ENCODE data around the gene MMRN2. TPM values are rescaled to one million over a fixed set of nuclear protein-coding genes. Genes with fewer than 3 reads are reported as not detected.

MMRN2 gene
- total RNA-seq, 3 donors from 2014 or later: 5.7 to 11.5 (median 8.3) TPM

- H3K36me3 ChIP-seq (ENCODE audit: low read depth): no peaks in the 10 kb centered on the region
- H3K4me3 ChIP-seq: no peak overlapping the region
- peaks cover 3% of the 10 kb centered on the region for H3K4me1 ChIP-seq (ENCODE audit: low read depth)
- intact Hi-C loops (cut with DNase I, micrococcal nuclease): no loop called here
- TF ChIP-seq, protein P1, sequence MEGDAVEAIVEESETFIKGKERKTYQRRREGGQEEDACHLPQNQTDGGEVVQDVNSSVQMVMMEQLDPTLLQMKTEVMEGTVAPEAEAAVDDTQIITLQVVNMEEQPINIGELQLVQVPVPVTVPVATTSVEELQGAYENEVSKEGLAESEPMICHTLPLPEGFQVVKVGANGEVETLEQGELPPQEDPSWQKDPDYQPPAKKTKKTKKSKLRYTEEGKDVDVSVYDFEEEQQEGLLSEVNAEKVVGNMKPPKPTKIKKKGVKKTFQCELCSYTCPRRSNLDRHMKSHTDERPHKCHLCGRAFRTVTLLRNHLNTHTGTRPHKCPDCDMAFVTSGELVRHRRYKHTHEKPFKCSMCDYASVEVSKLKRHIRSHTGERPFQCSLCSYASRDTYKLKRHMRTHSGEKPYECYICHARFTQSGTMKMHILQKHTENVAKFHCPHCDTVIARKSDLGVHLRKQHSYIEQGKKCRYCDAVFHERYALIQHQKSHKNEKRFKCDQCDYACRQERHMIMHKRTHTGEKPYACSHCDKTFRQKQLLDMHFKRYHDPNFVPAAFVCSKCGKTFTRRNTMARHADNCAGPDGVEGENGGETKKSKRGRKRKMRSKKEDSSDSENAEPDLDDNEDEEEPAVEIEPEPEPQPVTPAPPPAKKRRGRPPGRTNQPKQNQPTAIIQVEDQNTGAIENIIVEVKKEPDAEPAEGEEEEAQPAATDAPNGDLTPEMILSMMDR (IDR thresholded peaks at IDR 0.05): no peak
- ATAC-seq: peak; percentile 6
- H3K9me3 ChIP-seq: no peaks in the 10 kb centered on the region
- DNase-seq: no peak
Measured at GRCh38 chr10:86945361-86946212, 11.8 kb downstream of the MMRN2 start.

DNA sequence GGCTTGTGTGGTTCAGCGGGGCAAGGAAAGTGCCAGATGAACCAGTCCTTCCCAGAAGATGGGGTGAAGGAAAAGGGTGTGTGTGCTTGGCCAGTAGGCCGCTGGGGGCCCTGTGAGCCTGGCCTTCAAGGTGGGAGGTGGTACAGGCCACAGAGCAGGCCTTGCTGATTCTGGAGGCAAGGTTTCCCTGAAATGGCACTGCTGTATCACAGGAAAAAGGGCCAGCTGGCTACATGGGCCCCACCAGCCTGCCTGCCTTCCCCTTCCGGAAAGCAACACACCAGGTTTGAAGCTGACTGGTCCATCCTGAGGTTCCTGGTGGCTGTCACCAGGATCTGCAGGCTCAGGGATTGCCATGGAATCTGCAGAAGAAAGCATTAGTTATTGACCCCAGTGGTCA, 12.5 kb downstream of the MMRN2 start:
- peaks cover 7% of the 10 kb centered on the region for H3K4me1 ChIP-seq (ENCODE audit: low read depth)
- no peak for ATAC-seq
- TF ChIP-seq, protein P1 (IDR thresholded peaks at IDR 0.05): no peak
- no peak for DNase-seq
- intact Hi-C loops (cut with DNase I, micrococcal nuclease): no loop called here
- H3K9me3 ChIP-seq: no peaks in the 10 kb centered on the region
- H3K4me3 ChIP-seq: no peak overlapping the region
- H3K36me3 ChIP-seq (ENCODE audit: low read depth): no peaks in the 10 kb centered on the region

GRCh38 chr10:86944471-86944870, 12.9 kb downstream of the MMRN2 start:
- intact Hi-C loops (cut with DNase I, micrococcal nuclease): no loop called here
- no peaks in the 10 kb centered on the region for H3K9me3 ChIP-seq
- ATAC-seq (no peak), DNase-seq (no peak)
- H3K4me1 ChIP-seq (ENCODE audit: low read depth): peaks cover 7% of the 10 kb centered on the region
- no peak overlapping the region for H3K4me3 ChIP-seq
- TF ChIP-seq, protein P1 (IDR thresholded peaks at IDR 0.05): no peak
- no peaks in the 10 kb centered on the region for H3K36me3 ChIP-seq (ENCODE audit: low read depth)

GRCh38 chr10:86944031-86944419, 13.4 kb downstream of the MMRN2 start:
- intact Hi-C loops (cut with DNase I, micrococcal nuclease): no loop called here
- no peaks in the 10 kb centered on the region for H3K9me3 ChIP-seq
- no peaks in the 10 kb centered on the region for H3K36me3 ChIP-seq (ENCODE audit: low read depth)
- H3K4me3 ChIP-seq: no peak overlapping the region
- DNase-seq: no peak
- H3K4me1 ChIP-seq (ENCODE audit: low read depth): peaks cover 8% of the 10 kb centered on the region
- no peak for ATAC-seq
- TF ChIP-seq, protein P1 (IDR thresholded peaks at IDR 0.05): no peak

DNA sequence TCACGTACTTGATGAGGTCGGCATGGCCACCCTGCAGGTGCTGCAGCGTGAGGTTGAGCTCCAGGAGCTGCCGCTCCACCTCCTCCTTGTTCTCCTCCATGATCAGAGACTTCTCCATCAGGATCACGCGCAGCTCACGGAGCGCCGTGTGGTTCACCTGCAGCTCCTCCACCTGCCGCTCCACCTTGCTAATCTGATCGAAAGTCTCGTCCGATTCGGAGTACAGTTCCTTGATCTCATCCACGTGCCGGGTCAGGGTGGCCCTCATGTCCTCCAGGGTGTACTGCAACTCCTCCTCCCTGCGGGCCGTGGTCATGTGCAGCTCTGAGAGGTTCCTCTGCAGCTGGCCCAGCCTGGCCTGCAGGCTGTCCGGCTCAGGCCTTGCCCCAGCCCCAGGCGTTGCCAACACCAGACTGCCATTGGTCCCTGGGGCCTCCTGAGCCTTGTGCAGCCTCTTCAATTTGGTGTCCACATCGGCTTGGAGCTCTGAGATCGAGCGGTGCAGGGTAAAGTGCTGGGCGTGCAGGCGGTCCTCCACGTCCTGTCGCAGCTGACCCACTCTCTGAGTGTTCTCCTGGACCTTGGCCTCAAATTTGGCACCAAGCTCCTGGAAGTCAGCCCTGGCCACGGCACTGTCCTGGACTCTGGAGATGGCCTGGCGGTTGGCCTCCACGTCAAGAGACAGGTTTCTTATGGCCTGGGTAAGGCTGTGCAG, 13.9 kb downstream of the MMRN2 start:
- Histone ChIP-seq H3K4me3 (no peak overlapping the region), H3K36me3 (ENCODE audit: low read depth) (no peaks in the 10 kb centered on the region), H3K4me1 (ENCODE audit: low read depth) (peaks cover 11% of the 10 kb centered on the region), H3K9me3 (no peaks in the 10 kb centered on the region)
- DNase-seq (no peak), ATAC-seq (no peak)
- intact Hi-C loops (cut with DNase I, micrococcal nuclease): no loop called here
- TF ChIP-seq, protein P1 (IDR thresholded peaks at IDR 0.05): no peak

Data from mucosa of descending colon (tissue), 3 donors.